ENCODE data around the gene PDCL3. TPM values are rescaled to one million over a fixed set of nuclear protein-coding genes. Genes with fewer than 3 reads are reported as not detected.

Gene PDCL3
- total and polyA plus RNA-seq, 2 donors (not counting 3 experiments of a cell fraction or from before 2014, with no cell fraction given): 19.4 to 32.8 TPM

DNA sequence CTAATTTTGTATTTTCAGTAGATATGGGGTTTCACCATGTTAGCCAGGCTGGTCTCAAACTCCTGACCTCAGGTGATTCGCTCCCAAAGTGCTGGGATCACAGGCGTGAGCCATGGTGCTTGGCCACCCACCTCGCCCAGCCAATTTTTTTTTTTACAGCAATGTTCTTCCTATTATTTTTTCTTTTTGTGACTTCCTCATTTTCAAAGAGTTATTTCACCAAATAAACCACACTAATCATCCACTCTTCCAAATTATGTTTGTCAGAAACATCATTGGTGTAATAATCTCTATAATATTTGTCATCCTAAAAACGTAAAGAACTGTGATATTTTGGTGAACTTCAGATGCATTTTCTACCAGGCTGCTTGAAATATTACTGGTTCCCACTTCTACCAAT, 16.3 kb upstream of the PDCL3 start:
- dilution Hi-C loops (cut with MboI; ENCODE audit: extremely low pct_ligation_motif_present, low sequenced_read_pairs) (no loop called here), intact Hi-C loops (cut with micrococcal nuclease) (no loop called here)
- BruUV-seq (replicated peaks): no TSS peak
- Histone ChIP-seq H2AFZ (ENCODE audit: low read depth, low read length) (no peak overlapping the region), H3K9me1 (replicated peaks; ENCODE audit: control insufficient read depth, extremely low read depth, insufficient read depth, low read length) (no peaks in the 10 kb centered on the region), H3K27me3 (ENCODE audit: control insufficient read depth in 2 of 2, insufficient read depth in 2 of 2, low read length in 2 of 2) (peaks cover 0 to 2% of the 10 kb centered on the region in 2 experiments), H3K4me1 (ENCODE audit: control insufficient read depth, extremely low read depth, insufficient read depth, low read length) (no peaks in the 10 kb centered on the region), H3K36me3 (ENCODE audit: control insufficient read depth in 2 of 2, extremely low read depth in 1 of 2, insufficient read depth in 2 of 2, low read length in 2 of 2) (no peaks in the 10 kb centered on the region), H3K4me3 (replicated peaks in 1 of 3; ENCODE audit: insufficient read depth in 1 of 3, low read depth in 1 of 3, low read length in 3 of 3) (no peak overlapping the region), H3K9ac (replicated peaks; ENCODE audit: extremely low read depth, insufficient read depth, low read length) (no peak overlapping the region), H3K4me2 (ENCODE audit: insufficient read depth, low read length) (no peak overlapping the region), H4K20me1 (replicated peaks; ENCODE audit: control insufficient read depth, extremely low read depth, insufficient read depth, low read length) (no peaks in the 10 kb centered on the region), H3K9me3 (replicated peaks; ENCODE audit: control insufficient read depth, insufficient read depth, low read length) (no peaks in the 10 kb centered on the region), H3K79me2 (ENCODE audit: control insufficient read depth, insufficient read depth, low read length) (no peaks in the 10 kb centered on the region), H3K27ac (ENCODE audit: insufficient read depth, low read depth, low read length) (no peak overlapping the region)
- TF ChIP-seq EZH2 (IDR thresholded peaks at IDR 0.05; ENCODE audit: borderline replicate concordance, low read depth, low read length, severe bottlenecking): no peak
- no peak for TF ChIP-seq MYC (IDR thresholded peaks at IDR 0.05; ENCODE audit: low read depth, low read length)
- TF ChIP-seq, protein P1, sequence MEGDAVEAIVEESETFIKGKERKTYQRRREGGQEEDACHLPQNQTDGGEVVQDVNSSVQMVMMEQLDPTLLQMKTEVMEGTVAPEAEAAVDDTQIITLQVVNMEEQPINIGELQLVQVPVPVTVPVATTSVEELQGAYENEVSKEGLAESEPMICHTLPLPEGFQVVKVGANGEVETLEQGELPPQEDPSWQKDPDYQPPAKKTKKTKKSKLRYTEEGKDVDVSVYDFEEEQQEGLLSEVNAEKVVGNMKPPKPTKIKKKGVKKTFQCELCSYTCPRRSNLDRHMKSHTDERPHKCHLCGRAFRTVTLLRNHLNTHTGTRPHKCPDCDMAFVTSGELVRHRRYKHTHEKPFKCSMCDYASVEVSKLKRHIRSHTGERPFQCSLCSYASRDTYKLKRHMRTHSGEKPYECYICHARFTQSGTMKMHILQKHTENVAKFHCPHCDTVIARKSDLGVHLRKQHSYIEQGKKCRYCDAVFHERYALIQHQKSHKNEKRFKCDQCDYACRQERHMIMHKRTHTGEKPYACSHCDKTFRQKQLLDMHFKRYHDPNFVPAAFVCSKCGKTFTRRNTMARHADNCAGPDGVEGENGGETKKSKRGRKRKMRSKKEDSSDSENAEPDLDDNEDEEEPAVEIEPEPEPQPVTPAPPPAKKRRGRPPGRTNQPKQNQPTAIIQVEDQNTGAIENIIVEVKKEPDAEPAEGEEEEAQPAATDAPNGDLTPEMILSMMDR (IDR thresholded peaks at IDR 0.05; ENCODE audit: extremely low read depth in 1 of 2, insufficient read depth in 1 of 2, low read depth in 1 of 2, low read length in 2 of 2): no peak
- no peak for TF ChIP-seq POLR2AphosphoS5 (IDR thresholded peaks at IDR 0.05; ENCODE audit: insufficient read depth, low read depth, low read length)
- TF ChIP-seq, protein P2, sequence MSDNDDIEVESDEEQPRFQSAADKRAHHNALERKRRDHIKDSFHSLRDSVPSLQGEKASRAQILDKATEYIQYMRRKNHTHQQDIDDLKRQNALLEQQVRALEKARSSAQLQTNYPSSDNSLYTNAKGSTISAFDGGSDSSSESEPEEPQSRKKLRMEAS (IDR thresholded peaks at IDR 0.05; ENCODE audit: insufficient read depth, insufficient read length): no peak
- TF ChIP-seq GATA2 (IDR thresholded peaks at IDR 0.05; ENCODE audit: insufficient read depth, insufficient read length, low read depth, low read length): no peak
- TF ChIP-seq JUN (IDR thresholded peaks at IDR 0.05; ENCODE audit: borderline replicate concordance, insufficient read depth, insufficient read length, low read depth): no peak
- TF ChIP-seq FOS (IDR thresholded peaks at IDR 0.05; ENCODE audit: borderline replicate concordance, insufficient read depth, low read length): no peak
- TF ChIP-seq POLR2A (IDR thresholded peaks at IDR 0.05; ENCODE audit: low read depth, low read length): no peak
- ChIA-PET CTCF (no interaction called here), POLR2A (no interaction called here)
- no peak for DNase-seq (ENCODE audit: low read depth, low spot score)
- no peak for FAIRE-seq
